ENCODE data around the gene PCSK2.

DNA sequence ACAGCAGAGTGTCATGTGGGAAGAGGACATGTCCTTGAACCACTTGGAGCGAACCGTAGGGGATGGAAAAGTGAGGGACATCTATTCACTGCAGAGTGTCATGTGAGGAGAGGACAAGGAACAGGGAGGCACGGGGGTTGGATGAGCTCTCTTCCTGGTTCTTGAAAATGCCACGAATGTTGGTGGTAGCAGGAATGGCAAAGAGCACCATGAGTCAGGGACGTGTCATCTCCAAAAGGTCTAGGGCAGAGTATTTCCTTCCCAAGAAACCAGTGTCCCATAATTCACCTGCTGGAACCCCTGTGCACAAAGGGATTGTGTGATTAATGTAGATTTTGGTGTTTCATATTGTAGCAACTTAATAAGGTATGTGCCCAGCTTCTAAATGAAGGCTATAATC, 167.6 kb downstream of the PCSK2 start:
- TF ChIP-seq, protein P1, sequence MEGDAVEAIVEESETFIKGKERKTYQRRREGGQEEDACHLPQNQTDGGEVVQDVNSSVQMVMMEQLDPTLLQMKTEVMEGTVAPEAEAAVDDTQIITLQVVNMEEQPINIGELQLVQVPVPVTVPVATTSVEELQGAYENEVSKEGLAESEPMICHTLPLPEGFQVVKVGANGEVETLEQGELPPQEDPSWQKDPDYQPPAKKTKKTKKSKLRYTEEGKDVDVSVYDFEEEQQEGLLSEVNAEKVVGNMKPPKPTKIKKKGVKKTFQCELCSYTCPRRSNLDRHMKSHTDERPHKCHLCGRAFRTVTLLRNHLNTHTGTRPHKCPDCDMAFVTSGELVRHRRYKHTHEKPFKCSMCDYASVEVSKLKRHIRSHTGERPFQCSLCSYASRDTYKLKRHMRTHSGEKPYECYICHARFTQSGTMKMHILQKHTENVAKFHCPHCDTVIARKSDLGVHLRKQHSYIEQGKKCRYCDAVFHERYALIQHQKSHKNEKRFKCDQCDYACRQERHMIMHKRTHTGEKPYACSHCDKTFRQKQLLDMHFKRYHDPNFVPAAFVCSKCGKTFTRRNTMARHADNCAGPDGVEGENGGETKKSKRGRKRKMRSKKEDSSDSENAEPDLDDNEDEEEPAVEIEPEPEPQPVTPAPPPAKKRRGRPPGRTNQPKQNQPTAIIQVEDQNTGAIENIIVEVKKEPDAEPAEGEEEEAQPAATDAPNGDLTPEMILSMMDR (IDR thresholded peaks at IDR 0.05; ENCODE audit: low read length) = no peak
- TF ChIP-seq EZH2 (optimal IDR thresholded peaks at IDR 0.05; ENCODE audit: low read depth, low read length) = no peak
- TF ChIP-seq EZH2phosphoT487 (IDR thresholded peaks at IDR 0.05; ENCODE audit: low read length) = no peak
